ENCODE data around the gene RAB4B. TPM values are rescaled to one million over a fixed set of nuclear protein-coding genes. Genes with fewer than 3 reads are reported as not detected.

The RAB4B gene
- total RNA-seq, 1 donor: 13.8 TPM

- H3K4me3 ChIP-seq (ENCODE audit: insufficient read depth, low read length): no peak overlapping the region
- H3K36me3 ChIP-seq (ENCODE audit: insufficient read depth, low read length): peaks cover 40% of the 10 kb centered on the region
- no peak overlapping the region for H3K4me2 ChIP-seq (ENCODE audit: insufficient read depth, low read length)
- no peaks in the 10 kb centered on the region for H3K9me3 ChIP-seq (ENCODE audit: low read depth, low read length)
- no peak for DNase-seq (ENCODE audit: insufficient read length, low spot score, missing footprints)
- H3K4me1 ChIP-seq (ENCODE audit: insufficient read depth, low read length): peaks cover 18% of the 10 kb centered on the region
- peaks cover 65% of the 10 kb centered on the region for H3K79me2 ChIP-seq (ENCODE audit: insufficient read depth, low read length)
- peaks cover 73% of the 10 kb centered on the region for H4K20me1 ChIP-seq (ENCODE audit: insufficient read depth, low read length)
- no peak for TF ChIP-seq CTCF (IDR thresholded peaks at IDR 0.05; ENCODE audit: extremely low read depth, low read depth, low read length)
- no peak overlapping the region for H2AFZ ChIP-seq (ENCODE audit: low read length)
- H3K27me3 ChIP-seq (ENCODE audit: insufficient read depth, low read length): peaks cover 3% of the 10 kb centered on the region
- H3K27ac ChIP-seq (ENCODE audit: low read depth, low read length): no peak overlapping the region
Measured at GRCh38 chr19:40808021-40808325, 29.9 kb downstream of the RAB4B start.

GRCh38 chr19:40808497-40808896 is 30.4 kb downstream of the RAB4B start:
- Histone ChIP-seq H4K20me1 (ENCODE audit: insufficient read depth, low read length) (peaks cover 68% of the 10 kb centered on the region), H3K36me3 (ENCODE audit: insufficient read depth, low read length) (peaks cover 40% of the 10 kb centered on the region), H3K27ac (ENCODE audit: low read depth, low read length) (no peak overlapping the region), H3K27me3 (ENCODE audit: insufficient read depth, low read length) (peaks cover 3% of the 10 kb centered on the region), H3K9me3 (ENCODE audit: low read depth, low read length) (no peaks in the 10 kb centered on the region), H3K4me1 (ENCODE audit: insufficient read depth, low read length) (peaks cover 13% of the 10 kb centered on the region), H3K4me3 (ENCODE audit: insufficient read depth, low read length) (no peak overlapping the region), H3K79me2 (ENCODE audit: insufficient read depth, low read length) (peaks cover 59% of the 10 kb centered on the region), H2AFZ (ENCODE audit: low read length) (no peak overlapping the region), H3K4me2 (ENCODE audit: insufficient read depth, low read length) (no peak overlapping the region)
- TF ChIP-seq CTCF (IDR thresholded peaks at IDR 0.05; ENCODE audit: extremely low read depth, low read depth, low read length): no peak
- DNase-seq (ENCODE audit: insufficient read length, low spot score, missing footprints): peak; percentile 60

GRCh38 chr19:40809358-40810086 is 31.5 kb downstream of the RAB4B start:
- DNase-seq (ENCODE audit: insufficient read length, low spot score, missing footprints): no peak

More at GRCh38 chr19:40809358-40810086, 31.5 kb downstream of the RAB4B start:
- H2AFZ ChIP-seq (ENCODE audit: low read length): no peak overlapping the region
- peaks cover 58% of the 10 kb centered on the region for H4K20me1 ChIP-seq (ENCODE audit: insufficient read depth, low read length)
- H3K27me3 ChIP-seq (ENCODE audit: insufficient read depth, low read length): peaks cover 3% of the 10 kb centered on the region
- no peak for TF ChIP-seq CTCF (IDR thresholded peaks at IDR 0.05; ENCODE audit: extremely low read depth, low read depth, low read length)
- H3K36me3 ChIP-seq (ENCODE audit: insufficient read depth, low read length): peaks cover 35% of the 10 kb centered on the region
- H3K4me2 ChIP-seq (ENCODE audit: insufficient read depth, low read length): peak overlapping the region; percentile 76
- H3K4me1 ChIP-seq (ENCODE audit: insufficient read depth, low read length): peaks cover 11% of the 10 kb centered on the region
- no peak overlapping the region for H3K4me3 ChIP-seq (ENCODE audit: insufficient read depth, low read length)
- no peak overlapping the region for H3K27ac ChIP-seq (ENCODE audit: low read depth, low read length)
- no peaks in the 10 kb centered on the region for H3K9me3 ChIP-seq (ENCODE audit: low read depth, low read length)
- peaks cover 49% of the 10 kb centered on the region for H3K79me2 ChIP-seq (ENCODE audit: insufficient read depth, low read length)

Measured in osteoblast (primary cell).